WI38 (cell line): ENCODE results near the gene SLC8B1.

Experiments
- H3K4me3 ChIP-seq: 2 replicates; pipeline ENCODE4 v1.5.1; 2011; ENCODE audit warnings: low read depth, mild to moderate bottlenecking, control low read depth, low read length
- CTCF ChIP-seq: IDR thresholded peaks from 2 replicates; pipeline ENCODE4 v1.5.1; 2012; ENCODE audit warnings: low read depth, mild to moderate bottlenecking, control low read depth, low read length

SLC8B1 gene

DNA sequence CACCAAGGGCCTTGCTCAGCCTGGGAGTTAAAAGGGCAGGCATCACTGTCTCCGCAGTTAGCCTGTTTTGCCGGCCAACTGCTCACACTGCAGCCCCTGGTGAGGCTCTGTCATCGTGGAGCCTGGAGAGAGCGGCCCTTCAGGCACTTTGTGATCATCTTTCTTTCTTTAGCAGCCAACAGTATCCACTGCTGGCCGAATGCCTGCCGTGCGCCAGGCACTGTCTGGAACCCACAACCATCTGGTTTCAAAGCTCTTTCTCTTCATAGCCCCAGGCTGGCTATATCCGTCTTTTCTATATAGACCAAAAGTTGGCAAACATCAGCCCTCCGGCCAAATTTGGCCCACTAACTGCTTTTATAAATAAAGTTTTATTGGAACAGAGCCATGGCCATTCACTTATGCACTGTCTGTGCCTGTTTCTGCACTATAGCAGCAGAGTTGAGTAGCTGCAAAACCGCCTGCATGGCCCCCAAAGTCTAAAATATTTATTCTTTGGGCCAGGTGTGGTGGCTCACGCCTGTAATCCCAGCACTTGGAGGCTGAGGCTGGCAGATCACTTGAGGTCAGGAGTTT, 29.5 kb downstream of the SLC8B1 start:
- no peak for TF ChIP-seq CTCF
- H3K4me3 ChIP-seq: no peak overlapping the region

DNA sequence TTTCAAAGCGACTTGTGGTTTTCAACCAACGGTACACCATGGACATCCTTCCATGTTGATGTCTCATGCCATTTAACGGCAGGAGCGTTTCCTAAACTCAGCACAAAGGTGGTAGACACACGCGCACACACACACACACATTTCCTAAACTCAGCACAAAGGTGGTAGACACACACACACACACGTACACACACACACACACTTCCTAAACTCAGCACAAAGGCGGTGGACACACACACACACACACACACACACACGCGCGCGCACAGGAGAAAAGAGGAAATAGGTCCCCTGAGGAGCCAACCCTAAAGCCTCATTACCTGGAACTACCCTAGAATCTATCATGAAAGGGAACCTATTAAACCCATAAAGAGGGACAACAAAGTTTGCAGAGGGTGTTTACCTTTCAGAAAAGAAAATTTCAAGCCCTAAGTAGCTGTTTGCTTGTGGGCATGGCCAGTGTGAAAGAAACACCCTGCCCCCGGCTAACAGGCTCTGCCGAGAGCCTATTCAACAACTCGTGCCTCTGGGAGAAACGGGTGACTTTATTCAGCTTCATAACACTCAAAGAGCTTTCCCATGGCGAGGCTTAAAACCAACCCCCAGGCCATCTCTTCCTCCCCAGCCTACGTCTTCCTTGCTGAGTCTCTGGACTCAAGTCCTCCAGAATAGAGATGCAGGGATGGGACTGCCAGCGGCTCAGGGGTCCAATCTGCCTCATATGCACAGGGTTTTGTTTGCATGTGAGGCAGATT, 31.8 kb downstream of the SLC8B1 start:
- no peak overlapping the region for H3K4me3 ChIP-seq
- no peak for TF ChIP-seq CTCF

- no peak for TF ChIP-seq CTCF
Measured at GRCh38 chr12:113302466-113302865, 32.4 kb downstream of the SLC8B1 start.

DNA sequence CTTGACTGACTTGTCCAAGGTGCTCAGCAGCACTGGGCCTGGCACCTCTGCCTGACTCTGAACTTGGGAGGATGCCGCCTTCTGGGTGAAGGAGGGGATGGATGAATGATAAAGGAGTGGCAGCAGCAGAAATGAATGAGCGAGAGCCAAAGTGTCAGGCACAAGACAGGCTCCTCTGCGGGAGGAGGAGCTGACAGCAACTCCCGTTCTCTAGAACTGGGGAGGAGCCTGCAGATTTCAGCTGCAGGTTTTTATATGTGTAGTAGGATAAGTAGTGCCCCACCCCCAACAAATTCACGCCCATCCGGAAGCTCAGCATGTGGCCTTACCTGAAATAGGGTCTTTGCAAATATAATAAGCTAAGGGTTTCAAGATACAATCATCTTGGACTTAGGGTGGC, 33.1 kb downstream of the SLC8B1 start:
- no peak for TF ChIP-seq CTCF
- H3K4me3 ChIP-seq: no peak overlapping the region

More at GRCh38 chr12:113302466-113302865, 32.4 kb downstream of the SLC8B1 start:
- H3K4me3 ChIP-seq: no peak overlapping the region

DNA sequence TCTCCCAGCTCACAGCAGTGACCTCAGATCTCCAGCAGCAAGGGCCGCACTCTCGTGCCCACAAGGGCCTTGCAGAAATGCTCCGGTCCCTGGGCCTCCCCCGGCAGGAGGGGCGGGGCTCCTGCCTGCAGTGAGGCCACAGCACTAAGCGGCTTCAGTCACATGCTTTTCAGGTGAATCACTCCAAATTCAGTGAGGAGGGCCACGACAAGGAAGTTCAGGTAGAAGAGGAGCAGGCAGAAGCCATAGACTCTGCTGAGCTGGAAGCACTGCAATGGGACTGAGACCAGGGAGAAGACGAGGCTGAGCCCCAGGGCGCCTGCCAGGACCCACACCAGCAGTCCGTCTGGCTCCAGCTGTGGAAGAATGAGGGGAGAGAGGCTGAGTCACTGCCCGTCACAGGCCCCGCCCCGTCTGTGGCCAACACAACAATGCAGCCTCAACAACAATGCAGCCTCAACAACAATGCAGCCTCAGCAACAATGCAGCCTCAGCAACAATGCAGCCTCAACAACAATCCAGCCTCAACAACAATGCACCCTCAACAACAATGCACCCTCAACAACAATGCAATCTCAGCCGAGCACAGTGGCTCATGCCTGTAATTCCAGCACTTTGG, 35.2 kb downstream of the SLC8B1 start:
- H3K4me3 ChIP-seq: no peak overlapping the region
- no peak for TF ChIP-seq CTCF

DNA sequence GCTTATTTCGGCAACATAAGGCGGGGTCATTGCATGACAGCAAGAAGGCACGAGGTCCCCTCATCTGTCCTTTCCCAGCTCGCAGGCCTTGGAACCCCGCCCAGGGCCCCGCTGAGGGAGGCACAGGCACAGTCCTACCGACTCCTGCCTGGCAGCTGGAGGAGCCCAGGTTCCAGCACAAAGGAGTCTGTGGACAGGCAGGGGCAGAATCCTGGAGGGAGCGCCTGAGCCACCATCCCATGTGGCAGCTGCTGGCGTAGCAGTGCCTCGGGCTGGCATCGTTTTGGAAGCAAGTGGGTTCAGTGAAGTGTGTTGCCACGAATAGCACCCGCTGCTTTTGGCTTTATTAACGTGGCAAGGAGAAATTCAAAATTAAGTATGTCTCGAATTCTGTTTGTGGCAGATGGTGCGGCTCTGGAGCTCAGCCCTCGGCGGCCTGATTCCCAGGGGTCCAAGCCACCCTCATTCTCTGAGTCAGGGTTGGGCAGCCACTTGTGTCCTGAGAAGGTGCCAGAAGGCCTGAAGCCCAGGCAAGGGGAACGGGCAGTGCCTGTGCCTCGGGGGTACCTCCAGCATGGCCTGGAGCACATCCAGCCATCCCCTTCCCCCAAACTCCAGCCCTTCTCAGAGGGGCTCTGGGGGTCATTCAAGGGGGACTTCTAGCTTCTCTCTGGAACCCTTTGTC, 35.9 kb downstream of the SLC8B1 start:
- H3K4me3 ChIP-seq: no peak overlapping the region
- TF ChIP-seq CTCF: no peak

GRCh38 chr12:113298472-113298817, 36.5 kb downstream of the SLC8B1 start:
- no peak for TF ChIP-seq CTCF
- no peak overlapping the region for H3K4me3 ChIP-seq
